ENCODE data around the gene DHRS1.
A peak's percentile ranks its signal among the peaks of the same experiment; 100 is the strongest.

DHRS1 gene

DNA sequence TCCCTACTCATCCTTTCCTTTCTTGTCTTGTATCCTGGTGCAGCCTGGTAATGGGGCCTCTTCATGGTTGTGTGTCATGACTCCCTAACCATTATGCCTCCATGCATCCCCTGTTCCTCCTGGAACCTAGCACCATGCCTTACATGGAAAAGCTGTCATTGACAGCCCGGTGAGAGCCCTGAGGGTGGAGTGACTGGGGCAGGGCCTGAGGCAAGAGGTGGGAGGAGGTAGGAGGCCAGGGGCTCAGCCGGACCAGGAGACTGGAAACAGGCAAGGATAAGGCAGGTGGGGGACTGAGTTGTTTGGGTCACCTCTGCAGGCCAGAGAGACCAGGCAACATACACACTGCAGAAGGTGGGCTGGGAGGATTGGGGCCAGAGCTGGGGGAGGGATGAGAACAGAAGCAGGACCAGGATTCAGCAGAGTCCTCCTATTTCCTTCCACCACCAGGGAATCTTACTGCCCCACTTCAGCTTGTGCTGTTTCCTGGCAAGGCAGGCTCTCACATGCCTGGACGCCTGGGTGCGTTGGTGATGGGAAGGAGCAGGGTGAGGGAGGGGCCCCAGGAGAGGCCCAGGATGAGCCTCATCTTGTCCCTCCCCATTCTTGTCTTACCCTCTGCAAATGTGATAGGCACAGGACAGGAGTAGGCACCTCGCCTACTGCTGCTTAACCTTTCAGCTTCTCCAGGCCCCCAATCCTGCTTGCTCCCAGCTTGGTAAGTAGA, 10.1 kb upstream of the DHRS1 start, which contains the start of gene LTB4R2:
LTB4R2 (plus strand) TSS at position 603 of the 727 bp plus-strand sequence. CDS start 525 bp downstream, outside the sequence.
- DNase-seq (ENCODE audit: low spot score), result no peak

DNA sequence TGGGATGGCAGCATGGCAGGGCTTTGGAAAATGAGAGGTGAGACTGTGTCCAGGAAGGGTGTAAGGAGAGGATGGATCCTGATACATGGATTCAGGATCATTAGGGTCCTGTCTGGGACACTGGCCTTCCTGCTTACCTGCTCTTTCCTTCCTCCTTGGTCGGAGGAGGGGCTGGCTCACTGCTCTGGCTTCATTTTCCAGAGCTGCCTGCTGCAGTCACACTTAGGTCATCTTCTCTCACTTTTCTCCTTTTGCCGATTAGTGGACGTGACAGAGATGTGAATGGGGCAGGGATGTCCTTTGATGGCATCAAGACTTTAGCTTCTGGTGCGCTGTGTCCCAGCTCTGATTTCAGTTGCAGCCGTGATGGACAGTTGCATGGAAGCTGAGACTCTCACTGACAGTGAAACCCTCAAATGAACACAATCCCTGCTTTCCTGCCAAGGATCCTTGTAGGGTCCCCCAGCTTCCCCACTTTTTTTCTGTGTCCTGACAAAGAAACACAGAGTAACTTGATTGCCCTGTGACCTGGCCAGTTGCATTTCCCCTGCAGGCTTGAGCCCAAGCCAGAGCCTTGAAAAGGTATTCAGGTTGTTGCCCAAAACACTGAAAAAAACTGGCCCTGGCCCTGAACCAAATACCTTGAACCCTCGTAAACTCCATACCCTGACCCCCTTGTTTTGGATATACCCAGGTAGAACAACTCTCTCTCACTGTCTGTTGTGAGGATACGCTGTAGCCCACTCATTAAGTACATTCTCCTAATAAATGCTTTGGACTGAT, 9.0 kb upstream of the DHRS1 start:
- no peak for DNase-seq (ENCODE audit: low spot score)

DNA sequence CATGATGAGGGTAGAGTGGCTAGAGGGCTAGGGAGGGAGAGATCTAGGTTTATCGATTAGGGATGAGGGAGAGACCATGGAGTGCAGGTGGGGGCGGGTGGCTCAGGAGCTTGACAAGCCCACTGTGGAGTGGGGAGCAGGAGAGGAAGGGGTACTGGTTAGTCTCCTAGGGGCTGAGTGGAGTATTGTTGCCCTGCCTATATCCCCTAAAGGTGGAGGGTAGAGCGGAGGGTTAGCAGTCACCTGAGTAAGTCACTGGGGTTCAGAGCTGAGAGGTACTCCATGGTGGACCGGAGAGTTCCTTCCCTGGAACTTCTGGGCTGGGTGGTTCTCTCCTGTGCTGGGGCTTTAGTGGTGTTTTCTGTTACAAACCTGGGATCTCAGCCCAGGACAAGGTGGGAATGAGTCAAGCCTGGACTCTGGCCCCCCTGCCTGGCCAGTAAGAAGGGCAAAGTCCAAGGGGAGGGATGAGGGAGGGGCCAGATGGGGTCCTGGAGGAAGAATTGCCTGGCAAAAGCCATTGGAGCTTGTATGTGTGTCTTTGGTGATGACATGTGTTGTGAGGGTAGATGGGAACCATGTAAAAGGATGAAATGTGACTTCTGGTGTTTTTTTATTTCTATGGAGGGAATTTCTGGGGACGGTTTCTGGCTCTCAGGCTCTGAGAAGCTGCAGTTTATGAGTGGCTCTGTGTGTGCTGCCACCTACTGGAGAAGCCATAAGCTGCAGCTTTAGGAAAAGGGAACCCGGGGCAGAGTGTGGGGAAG, 8.2 kb upstream of the DHRS1 start, which contains the start of gene CIDEB:
CIDEB (minus strand) TSS at position 403 of the 767 bp plus-strand sequence; CDS start at position 284, 119 bp downstream.
- peak; percentile 82 for DNase-seq (ENCODE audit: low spot score)

DNA sequence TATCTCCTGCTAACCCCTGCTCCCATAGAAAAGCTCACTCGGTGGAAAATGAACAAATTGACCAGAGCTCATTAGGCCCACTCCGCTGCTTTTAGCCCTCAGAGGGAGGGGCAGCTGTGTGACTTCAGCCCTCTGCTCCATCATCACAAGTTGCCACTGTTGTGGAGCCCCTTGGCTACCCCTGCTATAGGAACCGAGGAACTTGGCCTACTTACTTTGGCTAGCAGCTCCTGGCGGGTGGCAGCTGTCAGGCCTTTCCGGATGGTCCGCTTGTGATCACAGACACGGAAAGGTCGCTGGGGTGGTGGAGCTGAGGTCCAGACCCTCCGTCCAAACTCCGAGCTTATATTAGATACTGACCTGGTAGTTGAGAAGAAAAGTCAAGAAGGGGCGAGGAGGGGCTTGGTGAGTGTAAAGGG, 7.6 kb upstream of the DHRS1 start:
- no peak for DNase-seq (ENCODE audit: low spot score)

DNA sequence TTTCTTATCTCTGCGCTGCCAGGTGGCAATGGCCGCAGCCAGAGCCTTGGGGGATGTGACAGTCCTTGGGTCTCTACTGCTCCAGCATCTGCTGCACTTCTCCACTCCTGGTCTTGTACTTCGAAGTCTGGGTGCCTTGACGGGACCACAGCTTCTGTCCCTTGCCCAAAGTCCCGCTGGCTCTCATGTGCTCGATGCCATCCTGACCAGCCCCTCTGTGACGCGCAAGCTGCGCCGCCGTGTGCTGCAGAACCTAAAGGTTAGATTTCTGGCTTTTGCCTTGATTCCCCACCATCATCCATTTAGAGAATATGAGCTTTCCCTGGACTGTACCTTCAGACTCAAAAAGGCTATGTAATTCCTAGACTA, 4.4 kb upstream of the DHRS1 start:
- no peak for DNase-seq (ENCODE audit: low spot score)

DNA sequence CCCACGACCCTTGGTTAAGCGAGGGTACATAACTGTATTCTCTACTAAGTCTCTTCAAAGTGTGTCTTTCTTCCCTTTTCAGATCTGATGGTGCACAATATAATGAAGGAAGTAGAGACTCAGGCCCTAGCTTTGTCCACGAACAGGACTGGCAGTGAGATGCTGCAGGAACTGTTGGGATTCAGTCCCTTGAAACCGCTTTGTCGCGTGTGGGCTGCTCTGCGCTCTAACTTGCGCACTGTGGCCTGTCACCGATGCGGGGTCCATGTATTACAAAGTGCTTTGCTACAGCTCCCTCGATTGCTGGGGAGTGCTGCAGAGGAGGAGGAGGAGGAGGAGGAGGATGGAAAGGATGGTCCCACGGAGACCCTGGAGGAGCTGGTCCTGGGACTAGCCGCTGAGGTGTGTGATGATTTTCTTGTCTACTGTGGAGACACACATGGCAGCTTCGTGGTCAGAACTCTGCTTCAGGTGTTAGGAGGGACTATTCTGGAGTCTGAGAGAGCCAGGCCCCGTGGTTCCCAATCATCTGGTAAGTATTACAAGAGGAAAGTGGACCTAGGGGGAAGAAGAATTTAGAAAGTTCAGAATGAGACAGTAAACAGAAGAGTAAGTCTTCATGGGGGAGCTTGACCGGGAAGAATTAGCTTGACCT, 873 bp upstream of the DHRS1 start:
- DNase-seq (ENCODE audit: low spot score), result no peak

DNA sequence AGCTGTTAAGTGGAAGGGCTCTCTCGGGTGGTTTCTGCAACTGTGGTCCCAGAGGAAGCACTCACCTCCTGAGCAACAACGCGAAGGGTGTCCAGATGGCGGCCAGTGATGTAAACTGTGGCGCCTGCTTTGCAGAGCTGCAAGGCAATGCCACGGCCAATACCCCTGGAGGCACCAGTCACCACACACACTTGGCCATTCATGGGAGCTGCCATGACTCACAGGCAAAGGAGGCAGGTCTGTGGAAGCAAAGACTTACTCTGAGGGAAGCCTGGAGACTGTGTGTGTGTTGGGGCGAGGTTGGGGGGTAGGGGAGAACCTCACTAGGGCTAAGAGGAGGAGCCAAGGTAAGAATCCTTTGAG, 707 bp downstream of the DHRS1 start:
- DNase-seq (ENCODE audit: low spot score), result peak; percentile 79

DNA sequence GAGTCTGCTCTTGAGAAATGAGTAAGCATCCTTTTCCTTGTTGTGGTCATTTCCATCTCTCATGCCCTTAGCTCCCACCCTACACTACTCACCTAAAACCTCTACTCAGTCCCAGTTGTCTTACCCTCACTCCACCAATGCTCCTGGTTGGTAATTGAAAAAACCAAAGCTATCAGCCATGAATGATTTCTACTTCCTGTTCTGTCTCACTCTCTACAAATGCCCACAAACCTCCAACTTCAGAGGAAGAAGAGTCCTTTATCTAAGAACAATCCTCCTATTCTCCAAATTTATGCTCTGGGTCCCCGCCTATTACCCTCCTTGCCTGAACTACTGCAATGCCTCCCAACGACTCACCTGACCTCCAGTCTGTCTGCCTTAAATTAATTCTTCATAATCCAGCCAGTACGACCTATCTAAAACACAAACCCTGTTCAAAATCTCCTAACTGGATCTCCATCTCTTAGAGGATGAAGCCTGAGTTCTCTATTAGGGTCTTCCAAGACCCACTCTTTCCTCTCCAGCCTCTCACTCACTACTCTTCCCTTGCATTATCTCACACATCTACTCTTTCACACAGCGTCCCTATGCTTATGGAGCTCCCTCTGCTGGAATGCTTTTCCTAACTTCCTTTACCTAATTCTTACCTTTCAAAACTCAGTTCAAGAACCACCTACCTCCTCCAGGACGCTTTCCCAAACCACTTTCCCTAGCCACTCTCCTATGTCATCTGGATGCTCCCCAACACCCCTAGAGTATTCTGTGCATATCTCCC, 2.2 kb downstream of the DHRS1 start:
- no peak for DNase-seq (ENCODE audit: low spot score)

DNA sequence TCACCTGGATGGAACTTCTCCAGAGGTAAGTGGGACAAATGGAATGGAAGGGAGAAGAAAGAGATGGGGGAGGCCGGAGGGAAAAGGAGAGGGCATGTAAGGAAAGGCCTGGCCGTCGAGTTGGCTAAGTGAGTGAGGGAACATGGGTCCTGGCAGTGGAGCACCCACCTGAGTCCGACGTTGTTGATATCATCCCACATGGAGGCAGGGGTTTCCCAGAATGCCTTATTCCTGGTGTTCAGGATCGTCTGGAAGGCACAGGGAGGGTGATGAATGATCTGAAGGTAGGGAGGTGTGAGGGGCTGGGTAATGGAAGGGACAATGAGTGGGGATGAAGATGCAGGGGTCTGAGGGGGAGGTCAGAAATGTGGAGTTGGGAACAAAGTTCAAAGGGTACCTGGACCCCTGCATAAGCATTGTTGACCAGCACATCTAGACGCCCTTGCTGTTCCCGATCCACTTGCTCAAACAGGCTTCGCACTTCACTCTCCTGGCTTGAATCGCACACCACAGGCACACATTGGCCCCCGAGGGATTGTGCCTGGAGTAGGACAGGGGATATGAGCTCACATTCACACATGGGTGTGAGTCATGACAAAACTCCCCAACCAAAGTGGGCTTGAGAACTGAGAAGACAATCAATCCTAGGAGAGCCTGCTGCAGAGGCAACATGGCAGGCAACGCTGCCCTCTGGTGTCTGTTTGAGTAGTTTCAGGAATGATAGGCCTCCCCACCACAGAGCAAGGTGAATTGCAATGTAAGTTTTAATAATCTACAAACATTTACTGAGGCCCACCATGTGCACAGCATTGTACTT, 3.0 kb downstream of the DHRS1 start:
- peak; percentile 90 for DNase-seq (ENCODE audit: low spot score)

DNA sequence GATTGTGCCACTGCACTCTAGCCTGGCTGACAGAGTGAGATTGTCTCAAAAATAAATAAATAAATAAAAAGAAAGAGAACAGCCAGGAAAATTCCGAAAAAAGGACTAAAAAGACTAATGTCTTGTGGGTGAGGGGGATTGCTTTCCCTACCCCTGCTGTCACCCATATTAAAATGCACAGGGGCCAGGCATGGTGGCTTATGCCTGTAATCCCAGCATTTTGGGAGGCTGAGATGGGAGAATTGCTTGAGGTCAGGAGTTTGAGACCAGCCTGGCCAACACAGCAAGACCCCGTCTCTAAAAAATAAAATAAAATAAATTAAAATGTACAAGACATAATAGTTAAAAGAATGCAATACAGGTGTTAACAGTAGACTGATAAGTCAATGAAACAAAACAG, 6.1 kb downstream of the DHRS1 start:
- no peak for DNase-seq (ENCODE audit: low spot score)

DNA sequence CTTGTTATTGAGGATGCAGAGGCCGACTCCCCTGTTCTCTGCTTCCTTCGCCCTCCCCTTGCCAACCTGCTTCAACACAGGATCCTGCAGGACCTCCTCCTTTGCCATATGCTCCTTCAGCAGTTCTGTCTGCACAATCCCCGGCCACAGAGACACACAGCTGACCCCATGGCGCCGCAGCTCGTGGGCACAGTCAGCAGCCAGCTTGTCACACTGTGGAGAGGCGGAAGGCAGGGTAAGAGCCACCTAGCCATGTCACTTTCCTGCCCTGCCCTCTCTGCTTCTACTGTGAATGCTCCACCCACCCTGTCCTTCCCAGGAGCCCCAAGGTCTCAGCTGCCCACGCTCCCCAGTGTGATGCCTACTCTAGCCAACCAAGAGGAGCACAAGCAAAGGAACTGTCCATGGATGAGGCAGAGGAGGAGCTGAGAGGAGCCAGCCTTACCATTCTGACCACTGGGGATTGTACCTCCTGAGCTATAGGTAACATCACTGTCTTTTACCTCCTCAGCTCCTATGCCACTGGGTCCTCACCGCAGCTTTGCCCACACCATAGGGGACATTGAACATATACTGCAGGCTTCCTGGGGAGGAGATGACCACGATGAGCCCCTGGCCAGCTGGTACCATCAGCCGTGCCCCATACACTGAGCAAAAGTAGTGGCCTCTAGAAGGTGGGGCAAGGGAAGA, 7.3 kb downstream of the DHRS1 start:
- DNase-seq (ENCODE audit: low spot score), result no peak

DNA sequence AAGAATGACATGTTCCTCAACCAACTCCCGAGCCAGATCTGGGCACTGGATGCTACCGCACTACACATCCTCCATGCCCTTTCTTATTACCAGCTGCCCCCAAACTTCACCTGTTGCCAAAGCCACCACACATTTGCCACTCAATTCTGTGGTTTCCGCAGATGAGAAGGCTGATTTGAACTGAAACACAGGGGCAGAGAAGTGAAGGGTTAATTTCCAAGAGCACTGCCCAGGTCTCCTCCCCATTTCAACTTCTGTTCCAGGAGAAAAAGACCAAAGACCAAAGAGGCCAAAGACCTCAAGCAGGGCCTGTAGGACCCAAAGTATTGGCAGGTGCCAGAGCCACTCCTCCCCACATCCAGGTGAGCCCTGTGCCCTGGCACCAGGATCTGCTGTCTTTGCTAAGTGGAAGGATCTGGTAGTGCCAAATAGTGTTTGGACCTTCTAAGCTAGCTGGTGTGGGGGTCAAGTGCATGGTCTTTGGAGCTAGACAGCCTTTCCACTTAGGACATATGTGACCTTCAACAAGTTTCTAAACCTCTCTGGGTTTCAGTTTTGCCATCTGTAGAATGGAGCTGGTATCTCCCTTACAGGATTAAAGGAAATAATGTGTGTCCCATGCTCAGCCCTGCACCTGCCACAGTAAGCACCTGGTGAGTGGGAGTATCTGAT, 8.0 kb downstream of the DHRS1 start:
- no peak for DNase-seq (ENCODE audit: low spot score)

DNA sequence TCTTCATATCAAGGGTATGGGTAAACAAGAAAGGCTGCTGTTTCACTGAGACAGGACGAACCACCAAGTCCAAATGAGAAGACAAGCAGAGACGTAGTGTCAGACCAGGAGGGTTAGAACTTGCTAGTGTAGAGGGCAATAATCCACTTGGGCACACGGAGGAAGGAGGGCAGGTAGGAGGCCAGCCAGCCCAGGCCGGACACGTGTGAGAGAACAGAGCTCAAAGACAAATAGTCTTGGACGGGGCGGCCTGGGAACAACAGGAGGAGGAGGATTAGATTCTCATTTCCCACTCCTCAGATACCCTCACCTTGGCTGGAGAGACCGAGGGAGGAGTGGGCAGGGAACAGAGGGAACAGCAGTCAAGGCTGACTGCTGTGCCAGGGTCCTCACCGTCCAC, 8.8 kb downstream of the DHRS1 start:
- DNase-seq (ENCODE audit: low spot score), result no peak

DNA sequence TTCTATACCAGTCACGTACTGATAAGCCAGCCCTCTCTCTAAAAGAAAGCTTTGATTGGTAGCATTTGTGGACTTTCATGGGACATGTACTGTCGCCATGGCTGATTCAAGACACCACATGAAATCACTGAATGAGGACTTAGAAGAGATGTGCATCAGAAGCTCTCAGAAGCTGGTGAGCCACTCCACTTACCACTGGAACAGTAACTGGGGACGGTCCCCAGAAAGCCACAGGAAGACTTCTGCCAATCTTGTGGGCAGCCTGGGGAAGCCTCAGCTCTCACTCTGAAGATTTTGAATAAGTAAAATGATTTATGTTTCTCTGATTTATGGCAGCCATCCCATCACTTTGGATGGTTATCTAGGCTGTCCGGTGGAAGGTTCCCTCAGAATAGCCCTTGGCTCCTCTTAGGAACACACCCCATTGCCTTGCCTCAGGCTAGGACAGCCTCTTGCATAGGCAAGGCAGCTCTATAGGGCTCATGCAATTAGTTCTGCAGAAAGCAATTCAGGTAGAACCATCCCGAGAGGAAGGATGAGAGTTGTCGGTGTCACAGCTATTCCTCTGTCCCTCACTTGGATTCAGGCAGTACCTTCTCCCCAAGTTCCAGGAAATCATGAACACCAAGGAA, 9.8 kb downstream of the DHRS1 start:
- no peak for DNase-seq (ENCODE audit: low spot score)

DNA sequence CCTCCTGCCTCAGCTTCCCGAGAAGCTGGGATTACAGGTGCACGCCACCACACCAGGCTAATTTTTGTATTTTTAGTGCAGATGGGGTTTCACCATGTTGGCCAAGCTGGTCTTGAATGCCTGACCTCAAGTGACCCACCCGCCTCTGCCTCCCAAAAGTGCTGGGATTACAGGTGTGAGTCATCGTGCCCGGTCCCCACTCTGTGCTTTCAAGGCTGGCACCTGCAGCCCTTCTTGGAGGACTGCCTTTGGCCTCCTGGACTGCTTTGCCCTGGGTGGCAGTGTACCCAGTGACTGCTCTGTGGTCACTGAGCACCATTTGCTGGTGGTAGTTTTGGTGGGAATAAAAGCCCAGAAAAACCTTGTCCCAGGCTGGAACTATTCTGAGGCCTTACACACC, 12.6 kb downstream of the DHRS1 start:
- no peak for DNase-seq (ENCODE audit: low spot score)

DNA sequence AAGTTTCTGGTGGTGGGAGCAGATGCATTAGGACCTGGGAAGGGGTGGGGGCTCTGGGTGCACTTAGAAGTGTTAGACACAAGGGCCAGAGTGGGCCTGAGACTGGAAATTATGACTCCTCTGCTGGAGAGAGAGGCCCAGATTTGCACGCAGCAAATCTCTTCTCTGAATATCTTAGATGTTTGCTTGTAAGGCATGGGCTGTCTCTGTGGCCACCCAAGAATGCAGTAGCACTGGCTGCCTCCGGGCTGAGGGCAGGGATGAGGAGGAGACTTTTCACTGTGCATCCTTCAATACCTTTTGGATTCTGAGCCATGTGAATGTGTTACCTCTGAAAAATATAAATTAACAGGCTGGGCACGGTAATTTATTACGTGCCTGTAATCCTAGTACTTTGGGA, 14.2 kb downstream of the DHRS1 start:
- DNase-seq (ENCODE audit: low spot score), result peak; percentile 63

DNA sequence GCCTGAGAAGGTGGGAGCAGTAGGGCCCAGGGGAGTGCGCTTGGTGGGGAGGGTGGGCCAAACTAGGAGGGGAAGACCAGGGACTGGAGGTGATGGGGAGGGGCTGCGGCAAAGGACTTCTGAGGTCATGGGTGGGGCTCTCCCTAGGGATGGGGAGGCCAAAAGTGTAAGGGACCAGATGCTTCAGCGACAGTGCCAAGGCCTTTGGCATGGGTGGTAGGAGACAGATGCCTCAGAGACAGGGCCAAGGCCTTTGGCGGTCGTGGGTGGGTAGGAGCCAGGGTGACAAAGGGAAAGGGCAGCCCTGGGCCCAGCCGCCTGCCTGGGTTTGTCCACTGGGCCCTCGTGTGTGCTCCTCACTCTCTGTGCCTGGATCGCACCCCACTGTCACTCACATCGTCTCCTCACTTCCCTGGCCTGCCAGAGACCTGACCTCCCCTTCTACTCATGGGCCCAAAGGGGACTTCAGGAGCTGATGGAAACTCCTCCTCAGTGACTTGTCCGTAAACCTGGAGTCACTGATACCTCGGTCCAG, 15.0 kb downstream of the DHRS1 start:
- no peak for DNase-seq (ENCODE audit: low spot score)

DNA sequence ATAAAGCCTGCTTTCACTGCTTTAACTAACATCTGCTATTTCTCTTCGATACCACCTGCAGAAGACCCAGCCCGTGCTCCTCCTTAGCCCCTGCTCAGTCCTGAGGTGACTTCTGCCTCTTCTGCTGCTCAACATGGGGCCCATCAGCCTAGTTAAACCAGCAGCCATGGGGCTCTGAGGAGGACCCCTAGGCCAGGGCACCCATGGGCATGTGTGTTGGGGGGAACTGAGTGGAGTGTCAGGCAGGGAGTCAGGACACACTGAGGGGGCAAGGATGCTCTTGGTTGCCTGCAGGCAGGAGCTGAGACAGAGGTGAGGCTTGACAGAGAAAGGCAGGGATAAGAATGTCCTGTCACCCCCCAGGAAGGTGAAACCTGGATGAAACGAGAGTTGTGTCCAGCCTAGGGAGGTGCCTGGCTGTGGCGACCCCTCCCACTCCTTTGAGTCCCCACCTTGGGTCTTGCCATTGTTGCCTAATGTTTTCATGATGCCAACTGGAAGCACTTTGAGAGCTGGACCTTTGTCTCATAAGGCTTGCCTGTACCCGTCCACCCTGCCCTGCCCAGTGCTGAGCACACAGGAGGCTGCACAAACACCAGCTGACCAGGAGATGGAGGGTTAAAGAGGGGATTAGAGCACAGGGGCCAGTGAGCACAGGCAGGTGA, 15.7 kb downstream of the DHRS1 start:
- DNase-seq (ENCODE audit: low spot score), result no peak
